NB4 (cell line): Measurements from ENCODE around the gene DGKB.

Experiments used
- DNase-seq: peaks from one replicate; pipeline ENCODE4 v3.0.0; 2010; ENCODE audit warnings: low read depth
- H3K4me3 ChIP-seq: one replicate; pipeline ENCODE4 v1.5.1; 2011; ENCODE audit warnings: mild to moderate bottlenecking, low read depth, low read length, moderate library complexity
- CTCF ChIP-seq: IDR thresholded peaks from one replicate; pipeline ENCODE4 v1.5.1; 2012; ENCODE audit warnings: low read depth, low read length
- MAX ChIP-seq: IDR thresholded peaks from 2 replicates; pipeline ENCODE4 v1.6.1; 2011; ENCODE audit warnings: low read depth, low read length
- MYC ChIP-seq: IDR thresholded peaks from 2 replicates; pipeline ENCODE4 v1.6.1; 2011; ENCODE audit warnings: low read depth, low read length
- POLR2A ChIP-seq: IDR thresholded peaks from 2 replicates; pipeline ENCODE4 v1.6.1; 2011; ENCODE audit warnings: mild to moderate bottlenecking; ENCODE audit not compliant: insufficient read length; ENCODE audit errors: extremely low read depth

DGKB gene

GRCh38 chr7:14858866-14859265, 43.7 kb downstream of the DGKB start:
- DNase-seq, result peak; percentile 11
- no peak overlapping the region for H3K4me3 ChIP-seq
- no peak for TF ChIP-seq POLR2A
- no peak for TF ChIP-seq CTCF
- TF ChIP-seq MAX, result no peak
- no peak for TF ChIP-seq MYC

GRCh38 chr7:14858410-14858809, 44.1 kb downstream of the DGKB start:
- no peak for DNase-seq
- H3K4me3 ChIP-seq, result no peak overlapping the region
- TF ChIP-seq MAX (no peak), POLR2A (no peak), MYC (no peak), CTCF (no peak)

- no peak overlapping the region for H3K4me3 ChIP-seq
- TF ChIP-seq MYC, result no peak
- DNase-seq, result no peak
Measured at GRCh38 chr7:14855033-14855794, 47.3 kb downstream of the DGKB start.

GRCh38 chr7:14854471-14854870, 48.1 kb downstream of the DGKB start:
- no peak for TF ChIP-seq CTCF
- no peak for TF ChIP-seq MYC
- no peak for TF ChIP-seq MAX
- no peak for DNase-seq
- no peak overlapping the region for H3K4me3 ChIP-seq

GRCh38 chr7:14851610-14852009, 50.9 kb downstream of the DGKB start:
- no peak for TF ChIP-seq POLR2A
- TF ChIP-seq CTCF, result no peak
- TF ChIP-seq MAX, result no peak
- TF ChIP-seq MYC, result no peak
- no peak for DNase-seq
- H3K4me3 ChIP-seq, result no peak overlapping the region

- peak; percentile 27 for DNase-seq
- TF ChIP-seq POLR2A, result no peak
- no peak for TF ChIP-seq CTCF
- no peak for TF ChIP-seq MYC
- no peak overlapping the region for H3K4me3 ChIP-seq
Measured at GRCh38 chr7:14850039-14850438, 52.5 kb downstream of the DGKB start.
